Skin of body (tissue), 3 donors: Measurements from ENCODE around the gene ATF6. TPM values are rescaled to one million over a fixed set of nuclear protein-coding genes. Genes with fewer than 3 reads are reported as not detected.
A peak's percentile ranks its signal among the peaks of the same experiment; 100 is the strongest.

Experiments
- DNase-seq: peaks from one replicate; lab custom pipeline; 2025; lab: John Stamatoyannopoulos, UW
- small RNA-seq: library from RNA; depleted of rRNA; stranded (forward); fragments of <200 nt; gene quantifications from one replicate; pipeline ENCODE3, GENCODE V24; 2014; ENCODE audit warnings: low replicate concordance
- total RNA-seq: library from RNA; depleted of rRNA; stranded (reverse); fragments of >200 nt; gene quantifications from one replicate; pipeline ENCODE4 v1.2.3, GENCODE V29; 2014

Gene ATF6
- total RNA-seq, 1 donor from 2014 or later: 24.4 TPM

- DNase-seq: no peak
Observed at GRCh38 chr1:161993576-161993975, 227.5 kb downstream of the ATF6 start.

GRCh38 chr1:161994175-161994668 lies 228.1 kb downstream of the ATF6 start:
- DNase-seq: peak; percentile 49

DNA sequence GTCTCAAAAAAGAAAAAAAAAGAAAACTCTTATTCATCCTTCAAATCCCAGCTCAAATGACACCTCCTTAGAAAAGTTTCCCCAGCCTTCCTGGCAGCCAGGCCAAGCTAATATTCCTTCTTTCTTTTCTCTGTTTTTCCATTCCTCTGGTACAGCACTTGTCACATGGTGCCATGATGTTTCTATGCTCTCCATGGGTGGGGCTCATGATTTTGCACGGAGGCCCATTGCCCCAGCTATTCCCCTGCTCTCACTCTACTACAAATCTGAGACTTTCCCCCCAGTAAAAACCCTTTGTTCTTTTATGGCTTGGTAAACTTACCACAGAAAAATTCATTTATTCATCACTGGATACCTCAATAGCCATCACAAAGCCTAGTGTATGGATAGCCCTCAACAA lies 231.0 kb downstream of the ATF6 start:
- DNase-seq: no peak

- DNase-seq: no peak
Observed at GRCh38 chr1:161998811-161999210, 232.7 kb downstream of the ATF6 start.

DNA sequence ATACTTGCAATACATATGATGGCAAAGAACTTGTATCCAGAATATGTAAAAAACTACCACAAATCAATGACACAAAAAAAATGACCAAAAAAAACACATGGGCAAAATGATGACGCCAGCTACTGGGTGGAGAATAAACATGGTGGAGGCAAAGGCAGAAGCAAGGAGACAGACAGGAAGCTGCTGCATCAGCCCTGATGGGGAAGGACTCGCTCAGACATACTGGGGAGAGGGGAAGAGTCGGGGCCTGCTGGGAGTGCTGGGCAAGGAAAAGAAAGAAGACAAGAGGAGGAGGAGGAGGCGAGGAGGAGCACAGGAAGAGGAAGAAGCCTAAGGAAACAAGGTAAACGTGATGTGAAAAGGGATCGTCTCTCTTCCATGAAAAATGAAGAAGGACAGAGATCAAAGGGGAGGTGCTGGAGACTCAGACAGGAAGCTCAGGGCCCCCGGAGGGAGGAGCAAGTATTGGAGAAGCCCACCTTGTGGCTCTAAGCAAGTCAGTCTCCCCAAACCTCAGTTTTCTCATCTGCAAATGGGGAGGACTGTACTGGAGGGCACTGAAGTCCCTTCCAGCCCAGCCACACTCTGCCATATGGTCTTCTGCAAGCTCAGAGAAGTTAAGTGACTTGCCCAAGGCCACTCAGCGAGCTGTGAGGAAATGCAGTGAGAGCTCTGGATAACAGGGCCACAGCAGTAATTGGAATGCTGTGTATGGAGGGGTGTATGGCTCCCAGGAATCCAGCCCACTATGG lies 233.4 kb downstream of the ATF6 start:
- DNase-seq: no peak

DNA sequence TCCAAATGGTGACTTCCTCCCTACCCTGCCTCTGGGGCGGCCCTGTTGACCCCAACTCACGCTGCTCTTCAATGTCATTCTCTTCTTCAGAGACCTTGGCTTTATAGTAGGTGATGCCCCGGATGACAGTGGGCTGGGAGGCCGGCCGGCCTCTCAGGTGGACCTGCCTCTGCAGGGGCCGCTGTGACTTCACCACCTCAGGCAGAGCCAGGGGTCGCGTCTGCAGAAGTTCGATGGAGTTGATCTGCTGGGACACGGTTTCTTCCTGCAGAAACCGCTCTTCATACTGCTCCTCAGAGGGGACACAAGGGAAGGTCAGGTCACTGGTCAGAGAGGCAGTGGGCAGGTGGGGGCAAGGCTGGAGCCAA lies 233.9 kb downstream of the ATF6 start:
- no peak for DNase-seq

GRCh38 chr1:162003061-162003829 lies 237.1 kb downstream of the ATF6 start:
- peak; percentile 60 for DNase-seq

DNA sequence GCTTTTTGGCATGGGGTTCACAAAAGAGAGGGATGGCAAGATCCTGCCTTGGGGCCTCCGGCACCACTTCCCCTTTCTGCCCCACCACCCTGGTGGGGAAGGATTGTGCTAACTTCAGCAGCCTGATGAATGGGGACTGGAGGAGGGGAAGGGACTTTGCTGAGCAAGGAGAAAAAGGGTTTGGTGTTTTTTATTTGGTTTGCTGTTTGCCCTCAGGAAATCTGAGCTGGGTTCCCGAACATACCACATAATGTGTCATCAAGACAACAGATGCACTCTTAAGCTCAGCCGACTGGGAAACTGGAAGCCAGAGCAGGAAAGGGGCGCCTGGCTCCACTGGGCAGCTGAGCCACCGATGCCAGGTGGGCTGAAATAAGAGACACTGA lies 237.7 kb downstream of the ATF6 start:
- peak; percentile 26 for DNase-seq

- DNase-seq: no peak
Observed at GRCh38 chr1:162004441-162004950, 238.4 kb downstream of the ATF6 start.

- no peak for DNase-seq
Observed at GRCh38 chr1:162006081-162006480, 240.0 kb downstream of the ATF6 start.

- no peak for DNase-seq
Observed at GRCh38 chr1:162007466-162007865, 241.3 kb downstream of the ATF6 start.

GRCh38 chr1:162008799-162009198 lies 242.7 kb downstream of the ATF6 start:
- DNase-seq: no peak

- no peak for DNase-seq
Observed at GRCh38 chr1:162009501-162010174, 243.5 kb downstream of the ATF6 start.

- no peak for DNase-seq
Observed at GRCh38 chr1:162010175-162010506, 244.0 kb downstream of the ATF6 start.

GRCh38 chr1:162011337-162012012 lies 245.4 kb downstream of the ATF6 start:
- no peak for DNase-seq

DNA sequence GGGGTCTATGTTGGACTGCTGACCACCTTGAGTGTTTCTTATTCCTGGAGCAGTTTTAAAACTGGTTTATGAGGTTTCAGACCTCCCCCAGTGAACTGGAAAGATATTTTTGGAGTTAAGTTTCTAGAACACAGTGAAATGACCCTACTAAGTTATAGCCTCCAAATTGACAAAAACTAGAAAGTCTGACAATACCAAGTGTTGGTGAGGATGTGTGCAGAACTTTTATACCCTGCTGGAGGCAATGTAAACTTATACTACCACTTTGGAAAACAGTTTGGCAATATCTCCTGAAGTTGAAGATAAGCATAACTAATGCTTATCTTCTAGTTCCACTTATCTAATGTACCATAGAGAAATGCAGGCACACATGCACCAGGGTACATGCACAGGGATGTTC lies 247.2 kb downstream of the ATF6 start:
- DNase-seq: no peak

Small RNA genes lying within 50 kb of the gene (small RNA-seq; reads per million reads assigned to genes)
- not detected for gene RN7SL466P

Other genes with a start within 250 kb of the ATF6 start
- gene HSPA6, start 241.8 kb upstream of the ATF6 start, total RNA-seq: 8.2 TPM
- gene FCGR3A, start 216.5 kb upstream of the ATF6 start, total RNA-seq: 5.0 TPM
- gene FCGR3B, start 135.1 kb upstream of the ATF6 start, total RNA-seq: 14.3 TPM
- gene FCGR2B, start 103.2 kb upstream of the ATF6 start, total RNA-seq: 2.8 TPM
- gene FCRLA, start 59.1 kb upstream of the ATF6 start, total RNA-seq: 0.30 TPM
- gene FCRLB, start 44.8 kb upstream of the ATF6 start, total RNA-seq: 0.39 TPM
- gene DUSP12, start 16.5 kb upstream of the ATF6 start, total RNA-seq: 24.6 TPM